Measurements from ENCODE around the gene WRAP73.

Gene WRAP73

GRCh38 chr1:3691421-3692204, 41.7 kb upstream of the WRAP73 start:
- Histone ChIP-seq H3K27me3 (ENCODE audit: control insufficient read depth in 1 of 2, insufficient read depth in 2 of 2, low read length in 2 of 2) (peaks cover 12 to 16% of the 10 kb centered on the region in 2 donors), H3K9me3 (ENCODE audit: control insufficient read depth in 2 of 2, low read length in 2 of 2) (no peaks in the 10 kb centered on the region), H3K9ac (ENCODE audit: low read length in 2 of 2) (no peak overlapping the region), H3K36me3 (ENCODE audit: control insufficient read depth in 2 of 2, insufficient read depth in 2 of 2, low read length in 2 of 2) (no peaks in the 10 kb centered on the region), H3K4me1 (ENCODE audit: control insufficient read depth, insufficient read depth, low read length) (peaks cover 6% of the 10 kb centered on the region), H3K27ac (ENCODE audit: low read length) (no peak overlapping the region), H3K4me3 (ENCODE audit: low read length in 2 of 2) (no peak overlapping the region)

DNA sequence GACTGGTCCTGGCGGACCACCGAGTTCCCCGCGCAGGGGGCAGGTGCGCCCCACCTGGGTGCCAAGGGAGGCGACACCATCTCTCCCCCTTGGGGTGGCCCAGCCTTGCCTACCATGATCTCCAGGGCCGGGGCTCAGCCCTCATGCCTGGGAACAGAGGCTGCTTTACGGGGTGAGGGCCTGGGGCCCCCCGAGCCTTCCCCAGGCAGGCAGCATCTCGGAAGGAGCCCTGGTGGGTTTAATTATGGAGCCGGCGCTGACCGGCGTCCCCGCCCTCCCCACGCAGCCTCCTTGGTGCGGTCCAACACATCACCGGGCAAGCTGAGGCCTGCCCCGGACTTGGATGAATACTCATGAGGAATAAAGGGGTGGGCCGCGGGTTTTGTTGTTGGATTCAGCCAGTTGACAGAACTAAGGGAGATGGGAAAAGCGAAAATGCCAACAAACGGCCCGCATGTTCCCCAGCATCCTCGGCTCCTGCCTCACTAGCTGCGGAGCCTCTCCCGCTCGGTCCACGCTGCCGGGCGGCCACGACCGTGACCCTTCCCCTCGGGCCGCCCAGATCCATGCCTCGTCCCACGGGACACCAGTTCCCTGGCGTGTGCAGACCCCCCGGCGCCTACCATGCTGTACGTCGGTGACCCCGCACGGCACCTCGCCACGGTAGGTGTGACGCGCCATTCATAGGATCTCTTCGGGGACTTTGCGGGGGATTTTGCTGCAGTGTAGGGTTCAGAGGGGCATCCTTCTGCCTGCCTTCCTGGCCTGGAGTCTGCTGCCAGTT, 40.6 kb upstream of the WRAP73 start:
- no peak overlapping the region for H3K27ac ChIP-seq (ENCODE audit: low read length)
- no peaks in the 10 kb centered on the region for H3K36me3 ChIP-seq (ENCODE audit: control insufficient read depth in 2 of 2, insufficient read depth in 2 of 2, low read length in 2 of 2)
- H3K9me3 ChIP-seq (ENCODE audit: control insufficient read depth in 2 of 2, low read length in 2 of 2) = no peaks in the 10 kb centered on the region
- H3K9ac ChIP-seq (ENCODE audit: low read length in 2 of 2) = no peak overlapping the region
- peaks cover 7 to 10% of the 10 kb centered on the region in 2 donors for H3K27me3 ChIP-seq (ENCODE audit: control insufficient read depth in 1 of 2, insufficient read depth in 2 of 2, low read length in 2 of 2)
- peaks cover 2% of the 10 kb centered on the region for H3K4me1 ChIP-seq (ENCODE audit: control insufficient read depth, insufficient read depth, low read length)
- no peak overlapping the region for H3K4me3 ChIP-seq (ENCODE audit: low read length in 2 of 2)

GRCh38 chr1:3689138-3689750, 39.3 kb upstream of the WRAP73 start:
- H3K9me3 ChIP-seq (ENCODE audit: control insufficient read depth in 2 of 2, low read length in 2 of 2) = no peaks in the 10 kb centered on the region
- H3K27ac ChIP-seq (ENCODE audit: low read length) = no peak overlapping the region
- H3K4me1 ChIP-seq (ENCODE audit: control insufficient read depth, insufficient read depth, low read length) = no peaks in the 10 kb centered on the region
- H3K36me3 ChIP-seq (ENCODE audit: control insufficient read depth in 2 of 2, insufficient read depth in 2 of 2, low read length in 2 of 2) = no peaks in the 10 kb centered on the region
- no peak overlapping the region for H3K4me3 ChIP-seq (ENCODE audit: low read length in 2 of 2)
- H3K27me3 ChIP-seq (ENCODE audit: control insufficient read depth in 1 of 2, insufficient read depth in 2 of 2, low read length in 2 of 2) = peaks cover 2 to 11% of the 10 kb centered on the region in 2 donors
- H3K9ac ChIP-seq (ENCODE audit: low read length in 2 of 2) = no peak overlapping the region

DNA sequence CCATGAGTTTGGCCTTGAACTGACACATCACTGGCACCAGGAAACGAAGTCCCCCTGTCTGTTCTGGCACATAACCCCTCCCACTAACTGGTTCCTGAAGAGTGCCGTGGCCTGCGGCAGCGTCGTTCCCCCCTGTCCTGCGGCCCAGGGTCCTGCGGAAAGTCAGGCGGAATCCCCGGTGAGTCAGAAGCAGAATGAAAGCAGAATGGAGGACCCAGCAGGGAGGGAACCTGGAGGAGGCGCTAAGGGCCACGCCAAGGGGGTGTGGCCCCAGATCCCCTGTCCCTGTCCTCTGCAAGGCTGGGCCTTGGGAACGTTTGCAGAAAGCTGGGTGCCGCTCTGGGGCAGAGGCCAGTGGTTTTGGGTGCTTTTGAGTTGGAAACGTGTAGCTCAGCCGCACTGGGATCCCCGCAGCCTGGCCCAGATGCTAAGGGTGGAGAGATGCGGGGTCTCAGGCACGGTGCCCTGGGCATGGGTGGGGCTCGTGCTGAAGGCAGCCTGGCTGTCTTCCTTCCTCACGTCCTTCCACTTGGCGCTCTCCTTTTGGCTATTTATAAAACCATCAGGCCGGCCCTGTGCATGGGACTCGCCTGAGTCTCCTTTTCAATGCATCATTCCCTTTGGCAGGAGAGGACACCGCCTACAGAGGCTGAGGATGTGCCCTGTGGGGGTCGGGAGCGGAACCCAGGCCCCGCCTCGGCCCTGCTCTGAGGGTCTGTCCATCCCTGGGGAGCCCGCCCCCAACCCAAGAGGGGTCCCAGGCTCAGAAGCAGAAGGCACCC, 38.6 kb upstream of the WRAP73 start:
- Histone ChIP-seq H3K4me1 (ENCODE audit: control insufficient read depth, insufficient read depth, low read length) (peaks cover 2% of the 10 kb centered on the region), H3K4me3 (ENCODE audit: low read length in 2 of 2) (no peak overlapping the region), H3K36me3 (ENCODE audit: control insufficient read depth in 2 of 2, insufficient read depth in 2 of 2, low read length in 2 of 2) (no peaks in the 10 kb centered on the region), H3K9me3 (ENCODE audit: control insufficient read depth in 2 of 2, low read length in 2 of 2) (no peaks in the 10 kb centered on the region), H3K27me3 (ENCODE audit: control insufficient read depth in 1 of 2, insufficient read depth in 2 of 2, low read length in 2 of 2) (peaks cover 9 to 13% of the 10 kb centered on the region in 2 donors), H3K27ac (ENCODE audit: low read length) (no peak overlapping the region), H3K9ac (ENCODE audit: low read length in 2 of 2) (no peak overlapping the region)

- Histone ChIP-seq H3K9me3 (ENCODE audit: control insufficient read depth in 2 of 2, low read length in 2 of 2) (no peaks in the 10 kb centered on the region), H3K4me1 (ENCODE audit: control insufficient read depth, insufficient read depth, low read length) (peaks cover 2% of the 10 kb centered on the region), H3K27me3 (ENCODE audit: control insufficient read depth in 1 of 2, insufficient read depth in 2 of 2, low read length in 2 of 2) (peaks cover 10 to 13% of the 10 kb centered on the region in 2 donors), H3K4me3 (ENCODE audit: low read length in 2 of 2) (no peak overlapping the region), H3K36me3 (ENCODE audit: control insufficient read depth in 2 of 2, insufficient read depth in 2 of 2, low read length in 2 of 2) (no peaks in the 10 kb centered on the region), H3K9ac (ENCODE audit: low read length in 2 of 2) (no peak overlapping the region), H3K27ac (ENCODE audit: low read length) (no peak overlapping the region)
Measured at GRCh38 chr1:3687504-3687903, 37.6 kb upstream of the WRAP73 start.

DNA sequence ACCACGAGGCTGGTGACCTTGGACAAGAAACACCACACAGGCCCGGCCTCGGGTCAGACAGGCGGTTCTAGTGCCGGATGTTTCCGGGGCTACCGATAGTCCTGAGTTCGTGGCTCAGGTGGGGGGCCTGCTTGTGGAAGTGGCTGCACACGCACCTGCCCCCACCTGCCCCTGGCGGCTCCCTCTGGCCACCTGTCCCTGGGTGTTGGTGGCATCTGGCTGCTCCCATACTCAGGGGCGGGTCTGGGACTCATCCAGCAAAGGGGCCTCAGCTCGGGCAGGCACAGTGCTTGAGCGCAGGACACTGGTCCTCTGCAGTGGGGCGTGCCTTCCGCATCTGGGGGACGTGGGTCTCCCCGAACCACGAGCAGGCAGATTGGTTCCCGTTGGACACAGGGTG, 36.0 kb upstream of the WRAP73 start:
- no peaks in the 10 kb centered on the region for H3K9me3 ChIP-seq (ENCODE audit: control insufficient read depth in 2 of 2, low read length in 2 of 2)
- H3K4me1 ChIP-seq (ENCODE audit: control insufficient read depth, insufficient read depth, low read length) = peaks cover 2% of the 10 kb centered on the region
- peaks cover 9 to 10% of the 10 kb centered on the region in 2 donors for H3K27me3 ChIP-seq (ENCODE audit: control insufficient read depth in 1 of 2, insufficient read depth in 2 of 2, low read length in 2 of 2)
- H3K9ac ChIP-seq (ENCODE audit: low read length in 2 of 2) = no peak overlapping the region
- no peak overlapping the region for H3K27ac ChIP-seq (ENCODE audit: low read length)
- no peaks in the 10 kb centered on the region for H3K36me3 ChIP-seq (ENCODE audit: control insufficient read depth in 2 of 2, insufficient read depth in 2 of 2, low read length in 2 of 2)
- no peak overlapping the region for H3K4me3 ChIP-seq (ENCODE audit: low read length in 2 of 2)

DNA sequence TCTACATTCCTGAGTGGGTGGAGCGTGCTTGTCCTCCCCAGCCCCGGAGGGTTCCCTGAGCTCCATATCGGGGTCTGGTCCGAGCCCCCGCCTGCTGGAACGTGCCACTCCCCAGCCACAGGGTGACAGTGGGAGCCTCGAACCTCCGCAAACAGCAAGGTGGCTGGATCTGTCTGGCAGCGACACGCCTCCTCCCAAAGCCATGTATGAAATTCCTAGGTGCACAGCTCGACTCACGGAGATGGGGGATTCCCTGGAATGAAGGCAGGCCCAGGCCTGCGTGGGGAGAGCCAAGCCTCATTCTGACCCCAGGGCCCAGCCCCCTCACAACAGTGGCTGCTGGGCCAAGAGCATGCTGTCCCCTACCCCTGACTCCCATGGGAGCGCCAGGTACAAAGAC, 35.3 kb upstream of the WRAP73 start:
- no peak overlapping the region for H3K4me3 ChIP-seq (ENCODE audit: low read length in 2 of 2)
- H3K9me3 ChIP-seq (ENCODE audit: control insufficient read depth in 2 of 2, low read length in 2 of 2) = no peaks in the 10 kb centered on the region
- H3K27me3 ChIP-seq (ENCODE audit: control insufficient read depth in 1 of 2, insufficient read depth in 2 of 2, low read length in 2 of 2) = peaks cover 9 to 12% of the 10 kb centered on the region in 2 donors
- peaks cover 2% of the 10 kb centered on the region for H3K4me1 ChIP-seq (ENCODE audit: control insufficient read depth, insufficient read depth, low read length)
- H3K36me3 ChIP-seq (ENCODE audit: control insufficient read depth in 2 of 2, insufficient read depth in 2 of 2, low read length in 2 of 2) = no peaks in the 10 kb centered on the region
- H3K27ac ChIP-seq (ENCODE audit: low read length) = no peak overlapping the region
- no peak overlapping the region for H3K9ac ChIP-seq (ENCODE audit: low read length in 2 of 2)

DNA sequence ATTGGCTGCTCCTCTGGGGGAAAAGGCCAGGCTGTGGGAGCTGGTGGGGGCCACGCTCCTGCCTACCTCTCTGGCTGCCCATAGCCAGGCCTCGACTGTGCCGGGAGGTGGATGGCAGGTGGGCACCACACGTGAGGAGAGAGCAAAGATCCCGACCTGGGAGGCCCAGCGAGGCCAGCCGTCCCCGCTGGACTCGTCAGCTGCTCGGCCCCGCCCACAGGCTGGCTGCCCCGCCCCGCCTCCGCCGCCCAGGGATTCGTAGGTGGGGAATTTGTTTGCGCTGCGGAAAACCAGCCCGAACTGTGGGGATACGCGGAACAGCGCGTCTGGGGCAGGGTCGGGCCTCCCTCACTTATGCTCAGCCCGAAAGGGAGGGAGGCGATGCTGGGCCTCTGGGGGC, 34.1 kb upstream of the WRAP73 start:
- H3K9me3 ChIP-seq (ENCODE audit: control insufficient read depth in 2 of 2, low read length in 2 of 2) = no peaks in the 10 kb centered on the region
- H3K27me3 ChIP-seq (ENCODE audit: control insufficient read depth in 1 of 2, insufficient read depth in 2 of 2, low read length in 2 of 2) = peaks cover 12 to 16% of the 10 kb centered on the region in 2 donors
- H3K4me1 ChIP-seq (ENCODE audit: control insufficient read depth, insufficient read depth, low read length) = peaks cover 2% of the 10 kb centered on the region
- no peak overlapping the region for H3K9ac ChIP-seq (ENCODE audit: low read length in 2 of 2)
- no peak overlapping the region for H3K27ac ChIP-seq (ENCODE audit: low read length)
- H3K36me3 ChIP-seq (ENCODE audit: control insufficient read depth in 2 of 2, insufficient read depth in 2 of 2, low read length in 2 of 2) = no peaks in the 10 kb centered on the region
- no peak overlapping the region for H3K4me3 ChIP-seq (ENCODE audit: low read length in 2 of 2)

GRCh38 chr1:3683197-3683596, 33.3 kb upstream of the WRAP73 start:
- peaks cover 12 to 17% of the 10 kb centered on the region in 2 donors for H3K27me3 ChIP-seq (ENCODE audit: control insufficient read depth in 1 of 2, insufficient read depth in 2 of 2, low read length in 2 of 2)

More at GRCh38 chr1:3683197-3683596, 33.3 kb upstream of the WRAP73 start:
- H3K9ac ChIP-seq (ENCODE audit: low read length in 2 of 2) = no peak overlapping the region
- no peaks in the 10 kb centered on the region for H3K36me3 ChIP-seq (ENCODE audit: control insufficient read depth in 2 of 2, insufficient read depth in 2 of 2, low read length in 2 of 2)
- no peaks in the 10 kb centered on the region for H3K9me3 ChIP-seq (ENCODE audit: control insufficient read depth in 2 of 2, low read length in 2 of 2)
- no peak overlapping the region for H3K4me3 ChIP-seq (ENCODE audit: low read length in 2 of 2)
- H3K4me1 ChIP-seq (ENCODE audit: control insufficient read depth, insufficient read depth, low read length) = peaks cover 2% of the 10 kb centered on the region
- no peak overlapping the region for H3K27ac ChIP-seq (ENCODE audit: low read length)
